ENCODE data around the gene PKN3.

Gene PKN3

GRCh38 chr9:128765499-128765898, 63.2 kb downstream of the PKN3 start:
- DNase-seq (ENCODE audit: low read depth): no peak
- TF ChIP-seq, protein P1, sequence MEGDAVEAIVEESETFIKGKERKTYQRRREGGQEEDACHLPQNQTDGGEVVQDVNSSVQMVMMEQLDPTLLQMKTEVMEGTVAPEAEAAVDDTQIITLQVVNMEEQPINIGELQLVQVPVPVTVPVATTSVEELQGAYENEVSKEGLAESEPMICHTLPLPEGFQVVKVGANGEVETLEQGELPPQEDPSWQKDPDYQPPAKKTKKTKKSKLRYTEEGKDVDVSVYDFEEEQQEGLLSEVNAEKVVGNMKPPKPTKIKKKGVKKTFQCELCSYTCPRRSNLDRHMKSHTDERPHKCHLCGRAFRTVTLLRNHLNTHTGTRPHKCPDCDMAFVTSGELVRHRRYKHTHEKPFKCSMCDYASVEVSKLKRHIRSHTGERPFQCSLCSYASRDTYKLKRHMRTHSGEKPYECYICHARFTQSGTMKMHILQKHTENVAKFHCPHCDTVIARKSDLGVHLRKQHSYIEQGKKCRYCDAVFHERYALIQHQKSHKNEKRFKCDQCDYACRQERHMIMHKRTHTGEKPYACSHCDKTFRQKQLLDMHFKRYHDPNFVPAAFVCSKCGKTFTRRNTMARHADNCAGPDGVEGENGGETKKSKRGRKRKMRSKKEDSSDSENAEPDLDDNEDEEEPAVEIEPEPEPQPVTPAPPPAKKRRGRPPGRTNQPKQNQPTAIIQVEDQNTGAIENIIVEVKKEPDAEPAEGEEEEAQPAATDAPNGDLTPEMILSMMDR (conservative IDR thresholded peaks at IDR 0.05; ENCODE audit: control insufficient read depth, insufficient read depth, low read depth, low read length): no peak
- no peak overlapping the region for H3K4me3 ChIP-seq (ENCODE audit: control insufficient read depth, low read depth, low read length)

GRCh38 chr9:128768606-128769005, 66.3 kb downstream of the PKN3 start:
- TF ChIP-seq, protein P1 (conservative IDR thresholded peaks at IDR 0.05; ENCODE audit: control insufficient read depth, insufficient read depth, low read depth, low read length): no peak
- no peak overlapping the region for H3K4me3 ChIP-seq (ENCODE audit: control insufficient read depth, low read depth, low read length)
- no peak for DNase-seq (ENCODE audit: low read depth)

Data from fibroblast of mammary gland (primary cell).